Measurements from ENCODE around the gene NEXMIF.
"Not testable (repeated sequence)": the region's sequence is repeated elsewhere in the genome, so short reads cannot be mapped to it uniquely, and the experiment has no call there.

NEXMIF gene

DNA sequence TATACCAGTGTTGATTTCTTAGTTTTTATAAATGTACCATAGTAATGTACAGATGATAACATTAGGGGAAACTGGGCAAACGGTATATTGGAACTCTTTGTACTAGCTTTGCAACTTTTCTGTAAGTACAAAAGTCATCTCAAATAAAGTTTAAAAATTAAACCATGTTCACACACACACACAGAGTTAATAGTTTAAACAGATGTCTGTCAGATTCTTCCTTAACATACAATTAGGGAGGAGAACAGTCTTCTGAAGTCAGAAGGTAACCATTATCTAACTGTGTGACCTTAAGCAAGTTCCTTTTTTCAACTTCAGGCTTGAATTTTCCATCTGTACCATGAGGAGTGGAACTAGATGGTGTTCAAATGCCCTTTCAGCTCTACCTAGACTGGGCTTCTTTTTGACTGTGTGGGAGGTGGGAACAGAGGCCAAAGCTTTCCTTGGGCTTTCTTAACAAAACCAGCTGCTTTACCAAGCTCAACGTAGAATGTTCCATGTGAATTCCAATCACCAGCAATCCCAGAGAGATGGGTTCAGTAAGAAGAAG is 127.8 kb downstream of the NEXMIF start:
- no peak for DNase-seq (ENCODE audit: low read depth)

GRCh38 chrX:74788545-74789086 is 136.6 kb downstream of the NEXMIF start:
- no peak for DNase-seq (ENCODE audit: low read depth)

DNA sequence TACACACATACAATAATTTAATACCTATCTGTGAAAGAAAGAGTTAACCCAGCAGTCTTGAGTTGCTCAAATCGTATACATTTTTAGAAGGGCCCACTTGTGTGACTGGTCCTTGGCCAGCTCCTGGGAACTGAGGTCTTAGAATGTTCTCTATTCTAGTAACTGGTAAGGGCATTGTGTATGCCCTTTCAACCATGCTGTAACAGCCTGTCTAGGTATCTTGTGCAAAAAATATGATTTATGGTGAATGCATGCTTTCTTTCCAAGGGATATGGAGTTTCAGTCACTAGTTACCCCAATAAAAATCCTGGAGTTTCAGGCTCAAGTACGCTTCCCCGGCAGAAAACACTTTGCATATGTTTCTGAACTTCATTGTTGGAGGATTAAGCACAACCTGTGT is 140.6 kb downstream of the NEXMIF start:
- DNase-seq (ENCODE audit: low read depth), result no peak

- no peak for DNase-seq (ENCODE audit: low read depth)
These were observed 143.7 kb downstream of the NEXMIF start for GRCh38 chrX:74781507-74782034.

GRCh38 chrX:74779175-74779574 is 146.1 kb downstream of the NEXMIF start:
- no peak for DNase-seq (ENCODE audit: low read depth)

DNA sequence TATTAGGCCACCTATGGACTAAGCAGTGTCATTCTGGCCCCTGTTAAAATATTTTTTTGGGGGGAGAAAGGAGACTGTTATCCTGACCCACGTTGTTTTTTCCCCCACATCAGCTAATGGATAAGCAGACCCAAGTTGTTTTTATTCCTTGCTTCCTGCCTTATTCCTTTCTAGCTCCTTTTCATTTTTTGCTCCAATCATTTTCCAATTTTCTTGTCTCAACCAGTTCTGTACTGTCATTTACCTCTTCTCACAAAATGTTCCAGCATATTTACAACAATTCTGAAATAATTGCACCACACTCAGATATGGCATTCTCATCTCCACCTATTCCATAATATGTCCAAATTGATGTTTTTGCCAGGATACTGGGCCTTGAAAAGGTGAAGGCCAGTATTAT is 150.3 kb downstream of the NEXMIF start:
- no peak for DNase-seq (ENCODE audit: low read depth)

- no peak for DNase-seq (ENCODE audit: low read depth)
These were observed 188.8 kb downstream of the NEXMIF start for GRCh38 chrX:74736450-74736849.

DNA sequence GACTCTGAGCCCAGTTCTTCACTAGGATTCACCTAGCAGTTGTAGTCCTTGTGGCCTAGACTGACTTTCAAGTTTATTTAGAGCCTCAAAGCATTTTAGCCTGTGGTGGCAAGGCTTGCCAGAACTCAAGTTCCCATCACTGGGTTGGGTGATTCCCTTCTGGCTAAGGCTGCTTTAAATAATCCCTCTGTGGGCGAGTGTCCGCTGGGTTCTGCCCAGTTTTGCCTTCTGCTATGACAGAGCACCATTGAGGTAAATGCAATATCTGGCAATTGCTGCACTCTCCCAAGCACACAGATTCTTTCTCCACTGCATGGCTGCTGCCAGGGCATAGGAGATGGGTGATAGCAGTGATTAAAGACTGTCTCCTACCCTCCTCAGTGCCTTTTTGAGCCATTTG is 220.0 kb downstream of the NEXMIF start:
- no peak for DNase-seq (ENCODE audit: low read depth)

- not testable (repeated sequence) for DNase-seq (ENCODE audit: low read depth)
These were observed 223.9 kb downstream of the NEXMIF start for GRCh38 chrX:74701343-74701742.

GRCh38 chrX:74684466-74684865 is 240.8 kb downstream of the NEXMIF start:
- DNase-seq (ENCODE audit: low read depth), result no peak
